HepG2 (cell line): ENCODE results near the gene ATP10D. TPM values are rescaled to one million over a fixed set of nuclear protein-coding genes. Genes with fewer than 3 reads are reported as not detected.

Experiments used
- ATAC-seq: fragments of 200-7000 bp; cut with Tn5 transposase; 3 replicates; pipeline ENCODE4 v1.9.1; 2020; ENCODE audit warnings: mild to moderate bottlenecking, moderate library complexity
- BruUV-seq: library from RNA; stranded (reverse); fragments of 400-500 nt; replicated peaks from 2 replicates; lab custom pipeline; 2021; lab: Mats Ljungman, UMichigan
- CTCF ChIA-PET: fragments of 300-600 bp; formaldehyde crosslinking; extraction: SDS; loops from one replicate; lab custom pipeline; 2021; ENCODE audit warnings: low total read pairs, inconsistent platforms, low intra/inter-chr PET ratio; lab: Yijun Ruan, JAX
- POLR2A ChIA-PET: fragments of 350-600 bp; sonication (Branson Sonifier 250); formaldehyde crosslinking; loops from one replicate; lab custom pipeline; 2020; ENCODE audit warnings: antibody characterized with exemption, inconsistent platforms; lab: Yijun Ruan, JAX
- DNase-seq: peaks from one replicate; pipeline ENCODE4 v3.0.0-alpha.2; 2015; ENCODE audit warnings: low spot score
- FAIRE-seq: peaks from 3 replicates; lab custom pipeline; 2011; peaks lifted over from hg19 to GRCh38; lab: Jason Lieb, UNC
- H2AFZ ChIP-seq: one replicate; pipeline ENCODE4 v1.6.1; 2011; ENCODE audit warnings: low read length, inconsistent platforms
- H3K27ac ChIP-seq: fragments of 300-600 bp; 3 replicates; pipeline ENCODE4 v1.8.0; 2011; ENCODE audit warnings: mixed run types, mild to moderate bottlenecking, mixed read lengths, low read length, inconsistent platforms; ENCODE audit not compliant: insufficient read depth; ENCODE audit errors: extremely low read length
- H3K27me3 ChIP-seq, 2 experiments: fragments of 200-600 bp in 1 of 2; 2 replicates in 1 of 2; 3 replicates in 1 of 2; pipeline versions ENCODE4 v1.6.0 to v1.8.0; 2011; ENCODE audit warnings: low read length in 2 of 2, mild to moderate bottlenecking in 2 of 2, moderate library complexity in 2 of 2, inconsistent platforms in 1 of 2; ENCODE audit not compliant: insufficient read depth in 2 of 2, control insufficient read depth in 1 of 2
- H3K36me3 ChIP-seq, 2 experiments: fragments of 200-600 bp in 1 of 2; replicated peaks in 1 of 2; 2 replicates in 1 of 2; 3 replicates in 1 of 2; pipeline versions ENCODE4 v1.5.1 to v1.8.0; 2011; ENCODE audit warnings: low read length in 2 of 2, inconsistent platforms in 1 of 2; ENCODE audit not compliant: insufficient read depth in 2 of 2, control insufficient read depth in 1 of 2
- H3K4me1 ChIP-seq: 2 replicates; pipeline ENCODE4 v1.5.1; 2012; ENCODE audit warnings: low read length, inconsistent platforms; ENCODE audit not compliant: insufficient read depth
- H3K4me2 ChIP-seq: 2 replicates; pipeline ENCODE4 v1.6.0; 2011; ENCODE audit warnings: low read depth, low read length, inconsistent platforms
- H3K4me3 ChIP-seq, 3 experiments: fragments of 200-600 bp in 1 of 3; sonication (generic), shearing (Covaris generic) in 1 of 3; replicated peaks in 1 of 3; 2 replicates each; pipeline ENCODE4 v1.5.1; 2011 to 2016; ENCODE audit warnings: low read length in 3 of 3, inconsistent platforms in 2 of 3, low read depth in 2 of 3, mild to moderate bottlenecking in 2 of 3, control low read depth in 1 of 3, mixed read lengths in 1 of 3; ENCODE audit not compliant: insufficient read depth in 1 of 3
- H3K79me2 ChIP-seq: one replicate; pipeline ENCODE4 v1.6.1; 2011; ENCODE audit warnings: low read length, inconsistent platforms; ENCODE audit not compliant: insufficient read depth
- H3K9ac ChIP-seq: 2 replicates; pipeline ENCODE4 v1.6.0; 2011; ENCODE audit warnings: mild to moderate bottlenecking, low read depth, low read length, inconsistent platforms; ENCODE audit not compliant: insufficient read depth
- H3K9me3 ChIP-seq: 2 replicates; pipeline ENCODE4 v1.5.1; 2012; ENCODE audit warnings: mild to moderate bottlenecking, low read length
- H4K20me1 ChIP-seq: 2 replicates; pipeline ENCODE4 v1.6.0; 2011; ENCODE audit warnings: inconsistent platforms, mild to moderate bottlenecking, low read length, moderate library complexity; ENCODE audit not compliant: insufficient read depth
- CAMTA2 ChIP-seq: sonication (generic); formaldehyde crosslinking; IDR thresholded peaks from 2 replicates; pipeline ENCODE4 v1.4.0; 2020; ENCODE audit warnings: mild to moderate bottlenecking, missing genetic modification reagents, borderline replicate concordance
- NCOA2 ChIP-seq: sonication (generic); formaldehyde crosslinking; IDR thresholded peaks from 2 replicates; pipeline ENCODE4 v1.8.0; 2022; ENCODE audit warnings: inconsistent platforms
- PCBP2 ChIP-seq: fragments of 200-400 bp; formaldehyde crosslinking; optimal IDR thresholded peaks from 2 replicates; pipeline ENCODE3; 2018; ENCODE audit warnings: low read length, low read depth; ENCODE audit not compliant: poor library complexity, severe bottlenecking
- RBFOX2 ChIP-seq: fragments of 200-400 bp; formaldehyde crosslinking; IDR thresholded peaks from 2 replicates; pipeline ENCODE4 v1.6.1; 2017; ENCODE audit warnings: low read depth, mild to moderate bottlenecking, low read length
- SOX6 ChIP-seq, 2 experiments: fragments of 450-650 bp in 1 of 2; sonication (generic) in 1 of 2; formaldehyde crosslinking in 1 of 2; IDR thresholded peaks; 2 replicates each; pipeline versions ENCODE4 v1.4.0 to v1.6.1; 2017 to 2020; ENCODE audit warnings: antibody characterized with exemption in 1 of 2, mild to moderate bottlenecking in 1 of 2, missing genetic modification reagents in 1 of 2
- ZNF256 ChIP-seq: sonication (generic); formaldehyde crosslinking; conservative IDR thresholded peaks from 2 replicates; pipeline ENCODE4 v1.4.0; 2020; ENCODE audit warnings: missing genetic modification reagents
- ZNF296 ChIP-seq: sonication (generic); formaldehyde crosslinking; conservative IDR thresholded peaks from 2 replicates; pipeline ENCODE4 v1.5.0; 2020; ENCODE audit warnings: mild to moderate bottlenecking, missing genetic modification reagents
- ZNF552 ChIP-seq: sonication (generic); formaldehyde crosslinking; IDR thresholded peaks from 2 replicates; pipeline ENCODE4 v1.9.0; 2022; ENCODE audit warnings: missing genetic modification reagents, mild to moderate bottlenecking, borderline replicate concordance
- ZNF883 ChIP-seq: sonication (generic); formaldehyde crosslinking; IDR thresholded peaks from 2 replicates; pipeline ENCODE4 v1.5.1; 2020; ENCODE audit warnings: mild to moderate bottlenecking, missing genetic modification reagents; ENCODE audit errors: not compliant biosample characterization
- WGBS: methylation state at CpG from one replicate; pipeline ENCODE4 v1.1.6; 2017; ENCODE audit warnings: low lambda C conversion rate; 5-methylcytosine and 5-hydroxymethylcytosine counted together
- in situ Hi-C: cut with HindIII; loops from 2 replicates; pipeline ENCODE4 v1.10.0; 2017; ENCODE audit warnings: low pct_unique_long_range_greater_than_20kb; ENCODE audit not compliant: extremely low pct_ligation_motif_present
- intact Hi-C: fragments of 100-400 bp; cut with micrococcal nuclease; formaldehyde crosslinking; loops from one replicate; pipeline ENCODE4 v1.10.0; 2022; ENCODE audit not compliant: unreplicated experiment
- polyA plus RNA-seq, 8 experiments: library from polyadenylated mRNA; depleted of rRNA in 3 of 8; stranded (reverse) in 7 of 8; unstranded in 1 of 8; fragments of >200 nt; fragmentation: Illumina TruSeq in 4 of 8; extraction: Trizol in 4 of 8; gene quantifications; 2 replicates each; pipeline versions ENCODE4 v1.2.1 to v1.2.3, GENCODE V29; 2011 to 2016; ENCODE audit warnings: low read depth in 4 of 8, missing spikeins in 1 of 8, mixed read lengths in 1 of 8; ENCODE audit not compliant: insufficient read depth in 1 of 8
- total RNA-seq, 5 experiments: library from RNA; depleted of rRNA; stranded (reverse); fragments of >200 nt; fragmentation: Illumina TruSeq; extraction: Trizol; gene quantifications; 2 replicates each; pipeline ENCODE4 v1.2.3, GENCODE V29; 2016; ENCODE audit warnings: low read depth in 1 of 5
- TF ChIP-seq, protein P1 (sequence below): sonication (generic); formaldehyde crosslinking; IDR thresholded peaks from 2 replicates; pipeline ENCODE4 v1.4.0; 2020; ENCODE audit warnings: missing genetic modification reagents, borderline replicate concordance
- TF ChIP-seq, protein P2 (sequence below): sonication (generic); formaldehyde crosslinking; IDR thresholded peaks from 2 replicates; pipeline ENCODE4 v1.5.0; 2020; ENCODE audit warnings: mild to moderate bottlenecking, missing genetic modification reagents
- TF ChIP-seq, protein P3 (sequence below): sonication (generic); formaldehyde crosslinking; IDR thresholded peaks from 2 replicates; pipeline ENCODE4 v1.8.1; 2023; ENCODE audit warnings: missing genetic modification reagents, mild to moderate bottlenecking, borderline replicate concordance
- TF ChIP-seq, protein P4 (sequence below), 2 experiments: sonication (generic) in 1 of 2; formaldehyde crosslinking in 1 of 2; IDR thresholded peaks; 2 replicates each; pipeline versions ENCODE4 v1.4.0 to v1.6.1; 2016 to 2020; ENCODE audit warnings: borderline replicate concordance in 1 of 2, low read depth in 1 of 2, mild to moderate bottlenecking in 1 of 2, missing genetic modification reagents in 1 of 2

The ATP10D gene
- total and polyA plus RNA-seq, 2 of the 13 experiments (the other 11 are each of a cell fraction or from before 2014, with no cell fraction given), result 2.2 to 9.8 TPM

DNA sequence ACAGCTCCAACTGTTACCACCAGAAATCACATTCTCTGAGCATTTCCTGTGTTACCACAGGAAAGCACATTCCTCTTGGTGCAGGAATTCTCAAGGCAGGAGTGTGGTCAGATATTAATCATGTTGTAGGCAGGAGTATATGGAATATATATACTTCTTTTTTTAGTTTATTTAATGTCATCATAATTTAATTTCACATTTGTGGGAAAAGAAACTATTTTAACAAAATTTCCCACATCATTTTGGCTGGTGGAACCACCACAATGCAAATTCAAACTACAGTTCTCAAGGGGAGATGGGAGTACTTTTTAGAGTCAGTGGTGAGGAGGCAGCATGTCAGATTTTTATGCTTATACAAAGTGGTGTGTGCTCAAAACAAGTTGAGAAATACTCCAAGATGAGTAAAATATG lies 139.0 kb downstream of the ATP10D start (continued):
- TF ChIP-seq, protein P1, sequence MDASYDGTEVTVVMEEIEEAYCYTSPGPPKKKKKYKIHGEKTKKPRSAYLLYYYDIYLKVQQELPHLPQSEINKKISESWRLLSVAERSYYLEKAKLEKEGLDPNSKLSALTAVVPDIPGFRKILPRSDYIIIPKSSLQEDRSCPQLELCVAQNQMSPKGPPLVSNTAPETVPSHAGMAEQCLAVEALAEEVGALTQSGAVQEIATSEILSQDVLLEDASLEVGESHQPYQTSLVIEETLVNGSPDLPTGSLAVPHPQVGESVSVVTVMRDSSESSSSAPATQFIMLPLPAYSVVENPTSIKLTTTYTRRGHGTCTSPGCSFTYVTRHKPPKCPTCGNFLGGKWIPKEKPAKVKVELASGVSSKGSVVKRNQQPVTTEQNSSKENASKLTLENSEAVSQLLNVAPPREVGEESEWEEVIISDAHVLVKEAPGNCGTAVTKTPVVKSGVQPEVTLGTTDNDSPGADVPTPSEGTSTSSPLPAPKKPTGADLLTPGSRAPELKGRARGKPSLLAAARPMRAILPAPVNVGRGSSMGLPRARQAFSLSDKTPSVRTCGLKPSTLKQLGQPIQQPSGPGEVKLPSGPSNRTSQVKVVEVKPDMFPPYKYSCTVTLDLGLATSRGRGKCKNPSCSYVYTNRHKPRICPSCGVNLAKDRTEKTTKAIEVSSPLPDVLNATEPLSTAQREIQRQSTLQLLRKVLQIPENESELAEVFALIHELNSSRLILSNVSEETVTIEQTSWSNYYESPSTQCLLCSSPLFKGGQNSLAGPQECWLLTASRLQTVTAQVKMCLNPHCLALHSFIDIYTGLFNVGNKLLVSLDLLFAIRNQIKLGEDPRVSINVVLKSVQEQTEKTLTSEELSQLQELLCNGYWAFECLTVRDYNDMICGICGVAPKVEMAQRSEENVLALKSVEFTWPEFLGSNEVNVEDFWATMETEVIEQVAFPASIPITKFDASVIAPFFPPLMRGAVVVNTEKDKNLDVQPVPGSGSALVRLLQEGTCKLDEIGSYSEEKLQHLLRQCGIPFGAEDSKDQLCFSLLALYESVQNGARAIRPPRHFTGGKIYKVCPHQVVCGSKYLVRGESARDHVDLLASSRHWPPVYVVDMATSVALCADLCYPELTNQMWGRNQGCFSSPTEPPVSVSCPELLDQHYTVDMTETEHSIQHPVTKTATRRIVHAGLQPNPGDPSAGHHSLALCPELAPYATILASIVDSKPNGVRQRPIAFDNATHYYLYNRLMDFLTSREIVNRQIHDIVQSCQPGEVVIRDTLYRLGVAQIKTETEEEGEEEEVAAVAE (CRISPR knock-in tag), result no peak
- no peak for TF ChIP-seq ZNF256
- no peak for TF ChIP-seq SOX6 (IDR thresholded peaks at IDR 0.05)
- TF ChIP-seq SOX6 (CRISPR knock-in tag; IDR thresholded peaks at IDR 0.05), result no peak
- no peak for TF ChIP-seq ZNF296
- TF ChIP-seq PCBP2, result no peak
- TF ChIP-seq ZNF883, result no peak

DNA sequence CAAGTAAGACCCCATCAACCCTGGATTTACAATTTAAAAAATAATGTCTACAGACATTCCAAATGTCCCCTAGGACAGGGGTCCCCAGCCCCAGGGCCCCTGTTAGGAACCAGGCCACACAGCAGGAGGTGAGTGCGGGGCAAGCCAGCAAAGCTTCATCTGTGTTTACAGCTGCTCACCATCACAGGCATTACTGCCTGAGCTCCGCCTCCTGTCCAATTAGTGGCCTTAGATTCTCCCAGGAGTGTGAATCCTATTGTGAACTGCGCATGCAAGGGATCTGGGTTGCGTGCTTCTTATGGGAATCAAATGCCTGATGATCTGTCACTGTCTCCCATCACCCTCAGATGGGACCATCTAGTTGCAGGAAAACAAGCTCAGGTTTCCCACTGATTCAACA lies 146.1 kb downstream of the ATP10D start:
- no peak overlapping the region for H3K9ac ChIP-seq
- no peaks in the 10 kb centered on the region for H4K20me1 ChIP-seq
- FAIRE-seq (no peak), DNase-seq (no peak), ATAC-seq (no peak)
- H2AFZ ChIP-seq, result no peak overlapping the region
- ChIA-PET CTCF (no interaction called here), POLR2A (no interaction called here)
- no peaks in the 10 kb centered on the region for H3K27me3 ChIP-seq
- H3K36me3 ChIP-seq, result no peaks in the 10 kb centered on the region
- no TSS peak for BruUV-seq
- in situ Hi-C loops, result no loop called here
- no peaks in the 10 kb centered on the region for H3K4me1 ChIP-seq
- no peaks in the 10 kb centered on the region for H3K9me3 ChIP-seq
- intact Hi-C loops, result no loop called here
- H3K79me2 ChIP-seq, result no peaks in the 10 kb centered on the region
- 68% methylated on average over 2 of the region's 4 CpGs for WGBS
- no peak overlapping the region for H3K27ac ChIP-seq
- no peak overlapping the region for H3K4me3 ChIP-seq
- H3K4me2 ChIP-seq, result no peak overlapping the region
- no peak for TF ChIP-seq CAMTA2 (CRISPR knock-in tag)
- no peak for TF ChIP-seq NCOA2 (CRISPR knock-in tag)
- TF ChIP-seq, protein P2, sequence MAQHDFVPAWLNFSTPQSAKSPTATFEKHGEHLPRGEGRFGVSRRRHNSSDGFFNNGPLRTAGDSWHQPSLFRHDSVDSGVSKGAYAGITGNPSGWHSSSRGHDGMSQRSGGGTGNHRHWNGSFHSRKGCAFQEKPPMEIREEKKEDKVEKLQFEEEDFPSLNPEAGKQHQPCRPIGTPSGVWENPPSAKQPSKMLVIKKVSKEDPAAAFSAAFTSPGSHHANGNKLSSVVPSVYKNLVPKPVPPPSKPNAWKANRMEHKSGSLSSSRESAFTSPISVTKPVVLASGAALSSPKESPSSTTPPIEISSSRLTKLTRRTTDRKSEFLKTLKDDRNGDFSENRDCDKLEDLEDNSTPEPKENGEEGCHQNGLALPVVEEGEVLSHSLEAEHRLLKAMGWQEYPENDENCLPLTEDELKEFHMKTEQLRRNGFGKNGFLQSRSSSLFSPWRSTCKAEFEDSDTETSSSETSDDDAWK, result no peak
- TF ChIP-seq ZNF552 (CRISPR knock-in tag), result no peak
- TF ChIP-seq, protein P3, sequence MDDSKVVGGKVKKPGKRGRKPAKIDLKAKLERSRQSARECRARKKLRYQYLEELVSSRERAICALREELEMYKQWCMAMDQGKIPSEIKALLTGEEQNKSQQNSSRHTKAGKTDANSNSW, result no peak
- TF ChIP-seq RBFOX2, result no peak
- TF ChIP-seq, protein P4, sequence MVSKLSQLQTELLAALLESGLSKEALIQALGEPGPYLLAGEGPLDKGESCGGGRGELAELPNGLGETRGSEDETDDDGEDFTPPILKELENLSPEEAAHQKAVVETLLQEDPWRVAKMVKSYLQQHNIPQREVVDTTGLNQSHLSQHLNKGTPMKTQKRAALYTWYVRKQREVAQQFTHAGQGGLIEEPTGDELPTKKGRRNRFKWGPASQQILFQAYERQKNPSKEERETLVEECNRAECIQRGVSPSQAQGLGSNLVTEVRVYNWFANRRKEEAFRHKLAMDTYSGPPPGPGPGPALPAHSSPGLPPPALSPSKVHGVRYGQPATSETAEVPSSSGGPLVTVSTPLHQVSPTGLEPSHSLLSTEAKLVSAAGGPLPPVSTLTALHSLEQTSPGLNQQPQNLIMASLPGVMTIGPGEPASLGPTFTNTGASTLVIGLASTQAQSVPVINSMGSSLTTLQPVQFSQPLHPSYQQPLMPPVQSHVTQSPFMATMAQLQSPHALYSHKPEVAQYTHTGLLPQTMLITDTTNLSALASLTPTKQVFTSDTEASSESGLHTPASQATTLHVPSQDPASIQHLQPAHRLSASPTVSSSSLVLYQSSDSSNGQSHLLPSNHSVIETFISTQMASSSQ (IDR thresholded peaks at IDR 0.05; ENCODE audit: low read depth), result no peak
- TF ChIP-seq, protein P4 (CRISPR knock-in tag; IDR thresholded peaks at IDR 0.05; ENCODE audit: borderline replicate concordance), result no peak
